Measurements from ENCODE around the gene CDH5. TPM values are rescaled to one million over a fixed set of nuclear protein-coding genes. Genes with fewer than 3 reads are reported as not detected.

Gene CDH5
- total and polyA plus RNA-seq, 2 of the 13 experiments (the other 11 are each of a cell fraction or from before 2014, with no cell fraction given) = 0.71 to 1.1 TPM

DNA sequence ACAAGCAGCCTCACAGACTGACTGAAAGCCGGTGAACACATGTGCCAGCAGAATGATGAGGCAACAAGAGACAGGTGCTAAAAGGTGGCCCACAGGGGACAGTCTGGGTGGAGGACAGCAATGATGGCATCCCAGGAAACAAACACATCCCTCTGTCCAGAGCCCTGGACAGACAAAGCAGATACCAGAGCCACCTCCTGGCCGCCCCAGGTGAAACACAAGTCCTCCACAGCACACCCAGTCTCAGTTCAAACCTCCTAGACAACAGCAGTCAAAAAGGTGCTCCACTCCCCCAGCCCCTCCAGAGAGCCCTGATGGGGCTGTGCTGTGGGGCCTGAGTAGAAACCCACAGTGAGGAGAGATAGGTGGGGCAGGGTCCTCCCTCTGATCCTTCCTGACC is 20.3 kb upstream of the CDH5 start:
- Histone ChIP-seq H3K4me2 (ENCODE audit: low read depth, low read length) (no peak overlapping the region), H3K9me3 (ENCODE audit: low read length) (no peaks in the 10 kb centered on the region), H3K27ac (ENCODE audit: extremely low read length, insufficient read depth, low read length) (no peak overlapping the region), H2AFZ (ENCODE audit: low read length) (no peak overlapping the region), H3K79me2 (ENCODE audit: insufficient read depth, low read length) (no peaks in the 10 kb centered on the region), H4K20me1 (ENCODE audit: insufficient read depth, low read length) (no peaks in the 10 kb centered on the region; the same call in 1 of the 2 replicates), H3K36me3 (replicated peaks in 1 of 2; ENCODE audit: control insufficient read depth in 1 of 2, insufficient read depth in 2 of 2, low read length in 2 of 2) (no peaks in the 10 kb centered on the region), H3K4me3 (replicated peaks in 1 of 3; ENCODE audit: insufficient read depth in 1 of 3, low read depth in 2 of 3, low read length in 3 of 3) (no peak overlapping the region), H3K4me1 (ENCODE audit: insufficient read depth, low read length) (no peaks in the 10 kb centered on the region), H3K27me3 (ENCODE audit: control insufficient read depth in 1 of 2, insufficient read depth in 2 of 2, low read length in 2 of 2) (peaks cover 0 to 23% of the 10 kb centered on the region in 2 experiments; a peak in 1 of 5 replicates), H3K9ac (ENCODE audit: insufficient read depth, low read depth, low read length) (no peak overlapping the region)
- ATAC-seq = peak; percentile 62
- intact Hi-C loops (cut with micrococcal nuclease; ENCODE audit: unreplicated experiment) = no loop called here
- FAIRE-seq = no peak
- TF ChIP-seq KDM3A (CRISPR knock-in tag; IDR thresholded peaks at IDR 0.05; ENCODE audit: low read depth) (no peak), STAG1 (CRISPR knock-in tag; IDR thresholded peaks at IDR 0.05) (0 out of 2 replicates have a peak, but pooled peaks have one; percentile 4)
- ChIA-PET POLR2A (no interaction called here), CTCF (ENCODE audit: low intra/inter-chr PET ratio, low total read pairs) (no interaction called here)
- BruUV-seq (replicated peaks) = no TSS peak
- no peak for DNase-seq (ENCODE audit: low spot score)
- in situ Hi-C loops (cut with HindIII; ENCODE audit: extremely low pct_ligation_motif_present, low pct_unique_long_range_greater_than_20kb) = no loop called here
- 0% methylated on average over 2 of the region's 2 CpGs for WGBS (ENCODE audit: low lambda C conversion rate)

DNA sequence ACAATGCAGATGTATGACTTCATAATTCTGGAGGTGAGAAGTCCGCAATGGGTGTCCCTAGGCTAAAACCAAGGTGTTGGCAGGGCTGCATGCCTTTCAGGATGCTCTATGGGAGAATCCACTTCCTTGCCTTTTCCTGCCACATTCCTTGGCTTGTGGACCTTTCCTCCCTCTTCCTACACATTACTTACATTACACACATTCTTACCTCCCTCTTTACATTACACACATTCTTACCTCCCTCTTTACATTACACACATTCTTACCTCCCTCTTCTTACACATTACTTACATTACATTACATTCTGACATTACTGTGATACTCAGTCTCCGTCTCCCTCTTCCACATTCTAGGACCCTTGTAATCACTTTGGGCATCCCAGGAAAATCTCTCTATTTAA is 14.2 kb upstream of the CDH5 start:
- FAIRE-seq (no peak), ATAC-seq (no peak), DNase-seq (ENCODE audit: low spot score) (no peak)
- H2AFZ ChIP-seq (ENCODE audit: low read length) = no peak overlapping the region
- CTCF ChIA-PET (ENCODE audit: low intra/inter-chr PET ratio, low total read pairs) = no interaction called here
- H3K4me2 ChIP-seq (ENCODE audit: low read depth, low read length) = no peak overlapping the region
- H3K79me2 ChIP-seq (ENCODE audit: insufficient read depth, low read length) = no peaks in the 10 kb centered on the region
- no peaks in the 10 kb centered on the region for H3K9me3 ChIP-seq (ENCODE audit: low read length)
- peaks cover 3 to 28% of the 10 kb centered on the region in 2 experiments; a peak in 3 of 5 replicates for H3K27me3 ChIP-seq (ENCODE audit: control insufficient read depth in 1 of 2, insufficient read depth in 2 of 2, low read length in 2 of 2)
- no peak overlapping the region for H3K27ac ChIP-seq (ENCODE audit: extremely low read length, insufficient read depth, low read length)
- in situ Hi-C loops (cut with HindIII; ENCODE audit: extremely low pct_ligation_motif_present, low pct_unique_long_range_greater_than_20kb) = no loop called here
- WGBS (ENCODE audit: low lambda C conversion rate) = 32% methylated on average over 2 of the region's 2 CpGs
- H3K9ac ChIP-seq (ENCODE audit: insufficient read depth, low read depth, low read length) = no peak overlapping the region
- intact Hi-C loops (cut with micrococcal nuclease; ENCODE audit: unreplicated experiment) = no loop called here
- no peak overlapping the region for H3K4me3 ChIP-seq (replicated peaks in 1 of 3; ENCODE audit: insufficient read depth in 1 of 3, low read depth in 2 of 3, low read length in 3 of 3)
- H4K20me1 ChIP-seq (ENCODE audit: insufficient read depth, low read length) = no peaks in the 10 kb centered on the region
- H3K36me3 ChIP-seq (replicated peaks in 1 of 2; ENCODE audit: control insufficient read depth in 1 of 2, insufficient read depth in 2 of 2, low read length in 2 of 2) = no peaks in the 10 kb centered on the region
- POLR2A ChIA-PET = no interaction called here
- peaks cover 18% of the 10 kb centered on the region for H3K4me1 ChIP-seq (ENCODE audit: insufficient read depth, low read length)
- BruUV-seq (replicated peaks) = no TSS peak
- TF ChIP-seq RAD21 (CRISPR knock-in tag; IDR thresholded peaks at IDR 0.05) (no peak), SMARCE1 (IDR thresholded peaks at IDR 0.05; ENCODE audit: borderline replicate concordance) (no peak), ZNF770 (CRISPR knock-in tag; IDR thresholded peaks at IDR 0.05) (no peak), RFX5 (IDR thresholded peaks at IDR 0.05; ENCODE audit: low read depth, low read length) (no peak), ZNF460 (CRISPR knock-in tag; IDR thresholded peaks at IDR 0.05; ENCODE audit: borderline replicate concordance) (no peak), ZNF577 (CRISPR knock-in tag; IDR thresholded peaks at IDR 0.05; ENCODE audit: borderline replicate concordance, low read depth) (no peak), ZNF12 (CRISPR knock-in tag; IDR thresholded peaks at IDR 0.05) (no peak), ZEB1 (IDR thresholded peaks at IDR 0.05; ENCODE audit: insufficient replicate concordance, low read depth) (no peak)
- TF ChIP-seq, protein P1, sequence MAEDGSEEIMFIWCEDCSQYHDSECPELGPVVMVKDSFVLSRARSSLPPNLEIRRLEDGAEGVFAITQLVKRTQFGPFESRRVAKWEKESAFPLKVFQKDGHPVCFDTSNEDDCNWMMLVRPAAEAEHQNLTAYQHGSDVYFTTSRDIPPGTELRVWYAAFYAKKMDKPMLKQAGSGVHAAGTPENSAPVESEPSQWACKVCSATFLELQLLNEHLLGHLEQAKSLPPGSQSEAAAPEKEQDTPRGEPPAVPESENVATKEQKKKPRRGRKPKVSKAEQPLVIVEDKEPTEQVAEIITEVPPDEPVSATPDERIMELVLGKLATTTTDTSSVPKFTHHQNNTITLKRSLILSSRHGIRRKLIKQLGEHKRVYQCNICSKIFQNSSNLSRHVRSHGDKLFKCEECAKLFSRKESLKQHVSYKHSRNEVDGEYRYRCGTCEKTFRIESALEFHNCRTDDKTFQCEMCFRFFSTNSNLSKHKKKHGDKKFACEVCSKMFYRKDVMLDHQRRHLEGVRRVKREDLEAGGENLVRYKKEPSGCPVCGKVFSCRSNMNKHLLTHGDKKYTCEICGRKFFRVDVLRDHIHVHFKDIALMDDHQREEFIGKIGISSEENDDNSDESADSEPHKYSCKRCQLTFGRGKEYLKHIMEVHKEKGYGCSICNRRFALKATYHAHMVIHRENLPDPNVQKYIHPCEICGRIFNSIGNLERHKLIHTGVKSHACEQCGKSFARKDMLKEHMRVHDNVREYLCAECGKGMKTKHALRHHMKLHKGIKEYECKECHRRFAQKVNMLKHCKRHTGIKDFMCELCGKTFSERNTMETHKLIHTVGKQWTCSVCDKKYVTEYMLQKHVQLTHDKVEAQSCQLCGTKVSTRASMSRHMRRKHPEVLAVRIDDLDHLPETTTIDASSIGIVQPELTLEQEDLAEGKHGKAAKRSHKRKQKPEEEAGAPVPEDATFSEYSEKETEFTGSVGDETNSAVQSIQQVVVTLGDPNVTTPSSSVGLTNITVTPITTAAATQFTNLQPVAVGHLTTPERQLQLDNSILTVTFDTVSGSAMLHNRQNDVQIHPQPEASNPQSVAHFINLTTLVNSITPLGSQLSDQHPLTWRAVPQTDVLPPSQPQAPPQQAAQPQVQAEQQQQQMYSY (CRISPR knock-in tag; IDR thresholded peaks at IDR 0.05) = no peak

Measured in HepG2 (cell line).